Activated naive CD4-positive, alpha-beta T cell treated with anti-CD3 and anti-CD28 coated beads, Interleukin-2, amount 10 ng/mL, durations not matched to agents 7 days and 5 days (primary cell): Measurements from ENCODE around the gene MMP19.
A peak's percentile ranks its signal among the peaks of the same experiment; 100 is the strongest.

Experiments
- CTCF ChIA-PET: fragments of 350-600 bp; sonication (Branson Sonifier 250); formaldehyde crosslinking; loops from one replicate; lab custom pipeline; 2021; ENCODE audit warnings: antibody characterized with exemption; lab: Charles Lee
- DNase-seq: peaks from one replicate; pipeline ENCODE4 v3.0.0-alpha.2; 2020
- H3K27ac Mint-ChIP-seq: one replicate; pipeline ENCODE4 v1.8.0; 2021; ENCODE audit warnings: mild to moderate bottlenecking, moderate library complexity, mixed read lengths
- H3K27me3 Mint-ChIP-seq: one replicate; pipeline ENCODE4 v1.8.0; 2021; ENCODE audit warnings: mild to moderate bottlenecking, mixed read lengths
- H3K36me3 Mint-ChIP-seq: one replicate; pipeline ENCODE4 v1.8.0; 2021; ENCODE audit warnings: mixed read lengths
- H3K4me1 Mint-ChIP-seq: one replicate; pipeline ENCODE4 v1.8.0; 2021; ENCODE audit warnings: mixed read lengths
- H3K4me3 Mint-ChIP-seq: one replicate; pipeline ENCODE4 v1.8.0; 2021; ENCODE audit warnings: mild to moderate bottlenecking, moderate library complexity, mixed read lengths
- H3K9me3 Mint-ChIP-seq: one replicate; pipeline ENCODE4 v1.8.0; 2021; ENCODE audit warnings: mixed read lengths

The MMP19 gene

GRCh38 chr12:55815473-55815872, 27.3 kb downstream of the MMP19 start:
- Mint-ChIP-seq H3K27ac (no peak overlapping the region), H3K9me3 (no peaks in the 10 kb centered on the region), H3K4me3 (no peak overlapping the region), H3K27me3 (no peaks in the 10 kb centered on the region), H3K36me3 (peaks cover 33% of the 10 kb centered on the region), H3K4me1 (peaks cover 52% of the 10 kb centered on the region)
- no peak for DNase-seq
- CTCF ChIA-PET, result interaction anchor here (1.5 to 6.5 kb wide), 2 partner anchors 76 to 124 kb away, joined by 4 to 33 read pairs; no protein-coding TSS in a partner anchor

- DNase-seq, result no peak
- H3K27ac Mint-ChIP-seq, result no peak overlapping the region
- no peak overlapping the region for H3K4me3 Mint-ChIP-seq
- H3K36me3 Mint-ChIP-seq, result peaks cover 27% of the 10 kb centered on the region
- CTCF ChIA-PET, result no interaction called here
- H3K27me3 Mint-ChIP-seq, result no peaks in the 10 kb centered on the region
- peaks cover 49% of the 10 kb centered on the region for H3K4me1 Mint-ChIP-seq
- H3K9me3 Mint-ChIP-seq, result no peaks in the 10 kb centered on the region
Observed at GRCh38 chr12:55814257-55814656, 28.5 kb downstream of the MMP19 start.

DNA sequence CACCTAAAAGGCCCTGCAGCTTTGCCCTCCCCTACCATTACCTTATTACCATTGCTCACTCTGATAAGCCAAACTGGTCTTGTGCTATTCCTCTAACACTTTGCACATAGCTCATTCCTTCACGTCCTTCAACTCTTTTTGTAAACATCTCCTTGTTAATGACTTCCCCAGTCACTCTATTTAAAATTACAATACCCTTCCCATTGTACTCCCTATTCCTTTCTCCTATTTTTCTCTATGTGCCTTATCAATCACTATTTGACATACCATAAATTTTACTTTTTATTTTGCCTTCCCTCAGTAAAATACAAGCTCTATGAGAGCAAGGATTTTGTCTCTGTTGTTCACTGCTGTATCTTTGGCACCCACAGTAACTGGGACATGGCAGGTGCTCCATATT, 30.6 kb downstream of the MMP19 start:
- no peak for DNase-seq
- Mint-ChIP-seq H3K4me1 (peaks cover 39% of the 10 kb centered on the region), H3K27me3 (no peaks in the 10 kb centered on the region), H3K4me3 (no peak overlapping the region), H3K9me3 (no peaks in the 10 kb centered on the region), H3K27ac (no peak overlapping the region), H3K36me3 (peaks cover 27% of the 10 kb centered on the region)
- CTCF ChIA-PET, result interaction anchor here (0.6 kb wide), 2 partner anchors 42 to 57 kb away, joined by 3 to 5 read pairs; no protein-coding TSS in a partner anchor

GRCh38 chr12:55809274-55809673, 33.5 kb downstream of the MMP19 start:
- CTCF ChIA-PET, result interaction anchor here (0.9 to 1.4 kb wide), 2 partner anchors 12 to 187 kb away, joined by 3 to 5 read pairs; no protein-coding TSS in a partner anchor
- Mint-ChIP-seq H3K4me3 (no peak overlapping the region), H3K9me3 (no peaks in the 10 kb centered on the region), H3K4me1 (peaks cover 24% of the 10 kb centered on the region), H3K36me3 (peaks cover 25% of the 10 kb centered on the region), H3K27ac (no peak overlapping the region), H3K27me3 (no peaks in the 10 kb centered on the region)
- DNase-seq, result no peak

DNA sequence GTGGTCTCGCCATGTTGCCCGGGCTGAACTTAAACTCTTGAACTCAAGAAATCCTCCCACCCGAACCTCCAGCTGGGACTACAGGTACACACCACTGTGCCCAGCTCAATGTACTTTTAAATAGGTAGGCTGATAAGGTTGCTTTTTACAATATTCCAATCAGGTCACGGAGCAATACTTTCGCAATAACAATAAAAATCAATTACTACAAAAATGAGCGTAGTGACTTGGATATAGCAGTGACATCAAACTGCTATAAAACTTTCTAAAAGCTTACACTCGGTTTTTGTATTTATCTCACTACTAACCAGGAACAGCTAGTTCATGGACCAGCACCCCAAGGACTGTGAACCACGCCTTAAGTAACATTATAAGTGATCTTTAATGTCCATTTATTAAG, 35.8 kb downstream of the MMP19 start:
- H3K27me3 Mint-ChIP-seq, result no peaks in the 10 kb centered on the region
- no peaks in the 10 kb centered on the region for H3K9me3 Mint-ChIP-seq
- DNase-seq, result no peak
- H3K4me3 Mint-ChIP-seq, result no peak overlapping the region
- CTCF ChIA-PET, result no interaction called here
- H3K27ac Mint-ChIP-seq, result no peak overlapping the region
- H3K36me3 Mint-ChIP-seq, result peaks cover 26% of the 10 kb centered on the region
- H3K4me1 Mint-ChIP-seq, result peaks cover 9% of the 10 kb centered on the region

GRCh38 chr12:55797550-55797949, 45.2 kb downstream of the MMP19 start:
- H3K27ac Mint-ChIP-seq, result no peak overlapping the region
- H3K4me1 Mint-ChIP-seq, result peaks cover 2% of the 10 kb centered on the region
- no peaks in the 10 kb centered on the region for H3K9me3 Mint-ChIP-seq
- CTCF ChIA-PET, result interaction anchor here (0.7 to 3.8 kb wide), 7 partner anchors 10 to 143 kb away, joined by 3 to 58 read pairs (median 3); partner anchors contain the start of gene GDF11
- H3K36me3 Mint-ChIP-seq, result peaks cover 42% of the 10 kb centered on the region
- no peaks in the 10 kb centered on the region for H3K27me3 Mint-ChIP-seq
- H3K4me3 Mint-ChIP-seq, result no peak overlapping the region
- no peak for DNase-seq

- Mint-ChIP-seq H3K27ac (no peak overlapping the region), H3K4me1 (peaks cover 2% of the 10 kb centered on the region), H3K4me3 (no peak overlapping the region), H3K9me3 (no peaks in the 10 kb centered on the region), H3K36me3 (peaks cover 42% of the 10 kb centered on the region), H3K27me3 (no peaks in the 10 kb centered on the region)
- CTCF ChIA-PET, result interaction anchor here (0.7 to 3.8 kb wide), 8 partner anchors 10 to 143 kb away, joined by 3 to 58 read pairs (median 3); partner anchors contain the start of gene GDF11
- peak; percentile 29 for DNase-seq
Observed at GRCh38 chr12:55797068-55797467, 45.7 kb downstream of the MMP19 start.

DNA sequence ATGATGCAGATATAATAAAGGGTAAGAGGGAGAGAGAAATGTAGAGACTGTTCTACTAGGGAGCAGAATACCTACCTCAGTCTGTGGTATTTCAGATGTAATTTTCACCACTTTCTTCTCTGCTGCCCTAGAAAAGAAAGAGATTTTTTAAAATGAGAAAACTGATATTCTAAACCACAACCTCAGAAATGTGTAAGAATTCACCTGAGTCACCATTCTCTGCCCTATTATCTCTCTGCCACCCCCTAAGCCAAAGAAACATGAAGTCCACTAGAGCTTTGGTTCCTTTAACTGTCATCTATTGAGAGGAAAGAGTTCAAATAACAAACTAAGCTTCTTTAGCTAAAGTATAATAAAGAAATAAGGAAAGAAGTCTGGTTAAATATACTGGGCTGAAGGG, 46.8 kb downstream of the MMP19 start:
- no peak for DNase-seq
- CTCF ChIA-PET, result interaction anchor here (0.6 to 3.8 kb wide), 9 partner anchors 9 to 292 kb away, joined by 3 to 58 read pairs (median 4); partner anchors contain the start of gene GDF11
- H3K27me3 Mint-ChIP-seq, result no peaks in the 10 kb centered on the region
- no peak overlapping the region for H3K4me3 Mint-ChIP-seq
- peaks cover 43% of the 10 kb centered on the region for H3K36me3 Mint-ChIP-seq
- no peak overlapping the region for H3K27ac Mint-ChIP-seq
- peaks cover 2% of the 10 kb centered on the region for H3K4me1 Mint-ChIP-seq
- H3K9me3 Mint-ChIP-seq, result no peaks in the 10 kb centered on the region

DNA sequence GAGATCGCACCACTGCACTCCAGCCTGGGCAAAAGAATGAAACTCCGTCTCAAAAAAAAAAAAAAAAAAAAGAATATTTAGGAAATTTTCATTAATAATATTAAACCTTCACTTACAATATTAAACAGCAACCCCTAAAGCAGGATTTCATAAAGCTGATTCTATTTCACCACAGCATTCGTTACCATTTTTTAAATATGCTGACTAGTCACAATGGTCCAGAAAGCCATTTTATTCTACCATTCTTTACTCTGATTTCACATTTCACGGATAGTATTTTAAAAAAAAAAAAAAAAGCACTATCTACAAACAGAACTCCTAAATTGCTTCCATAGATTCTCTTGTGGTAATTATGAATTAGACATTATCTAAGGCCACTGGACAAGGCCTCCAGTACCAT, 52.8 kb downstream of the MMP19 start:
- Mint-ChIP-seq H3K27ac (no peak overlapping the region), H3K9me3 (no peaks in the 10 kb centered on the region), H3K4me3 (no peak overlapping the region), H3K4me1 (no peaks in the 10 kb centered on the region), H3K27me3 (no peaks in the 10 kb centered on the region), H3K36me3 (peaks cover 47% of the 10 kb centered on the region)
- CTCF ChIA-PET, result interaction anchor here (1.0 kb wide), 1 partner anchor 36 kb away, joined by 3 read pairs; no protein-coding TSS in a partner anchor
- no peak for DNase-seq

GRCh38 chr12:55789171-55789570, 53.6 kb downstream of the MMP19 start:
- Mint-ChIP-seq H3K27ac (no peak overlapping the region), H3K4me3 (no peak overlapping the region), H3K9me3 (no peaks in the 10 kb centered on the region), H3K4me1 (no peaks in the 10 kb centered on the region), H3K36me3 (peaks cover 44% of the 10 kb centered on the region), H3K27me3 (no peaks in the 10 kb centered on the region)
- CTCF ChIA-PET, result interaction anchor here (0.9 to 4.0 kb wide), 4 partner anchors 8 to 152 kb away, joined by 3 to 16 read pairs (median 3); no protein-coding TSS in a partner anchor
- DNase-seq, result no peak

DNA sequence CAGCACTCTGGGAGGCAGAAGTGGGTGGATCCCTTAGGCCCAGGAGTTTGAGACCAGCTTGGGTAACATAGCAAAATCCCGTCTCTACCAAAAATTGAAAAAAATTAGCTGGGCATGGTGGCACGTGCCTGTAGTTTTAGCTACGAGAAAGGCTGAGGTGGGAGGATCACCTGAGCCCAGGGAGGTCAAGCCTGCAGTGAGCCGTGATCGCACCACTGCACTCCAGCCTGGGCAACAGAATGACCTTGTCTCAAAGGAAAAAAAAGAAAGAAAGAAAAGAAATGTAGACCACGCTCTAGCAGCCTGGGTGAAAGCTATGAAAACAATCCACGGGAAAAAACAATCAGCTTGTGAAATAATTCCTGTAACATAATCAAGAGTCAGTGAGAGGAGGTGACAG, 54.2 kb downstream of the MMP19 start:
- Mint-ChIP-seq H3K4me3 (no peak overlapping the region), H3K27me3 (no peaks in the 10 kb centered on the region), H3K4me1 (no peaks in the 10 kb centered on the region), H3K27ac (no peak overlapping the region), H3K36me3 (peaks cover 43% of the 10 kb centered on the region), H3K9me3 (no peaks in the 10 kb centered on the region)
- CTCF ChIA-PET, result interaction anchor here (0.9 to 4.0 kb wide), 3 partner anchors 9 to 152 kb away, joined by 3 to 16 read pairs (median 3); no protein-coding TSS in a partner anchor
- DNase-seq, result no peak
